ENCODE measurements around the gene RAB6B.

- no peak for TF ChIP-seq CSRNP3 (CRISPR knock-in tag; IDR thresholded peaks at IDR 0.05)
- no peak for TF ChIP-seq PPARA (CRISPR knock-in tag; IDR thresholded peaks at IDR 0.05; ENCODE audit: borderline replicate concordance)
- TF ChIP-seq CSDC2 (CRISPR knock-in tag; IDR thresholded peaks at IDR 0.05) = no peak
- no peak for TF ChIP-seq ESRRG (CRISPR knock-in tag; IDR thresholded peaks at IDR 0.05)
Measured at GRCh38 chr3:133834621-133835417, 60.9 kb downstream of the RAB6B start.

All from SK-N-SH treated with all-trans-retinoic acid at 6 μM for 48 hours (cell line).